ENCODE measurements around the gene FHAD1.

FHAD1 gene

GRCh38 chr1:15371610-15372545, 124.9 kb downstream of the FHAD1 start:
- TF ChIP-seq TEAD4 (IDR thresholded peaks at IDR 0.05) = no peak
- no peak for TF ChIP-seq NFIC (IDR thresholded peaks at IDR 0.05)
- TF ChIP-seq CREB1 (IDR thresholded peaks at IDR 0.05; ENCODE audit: low read depth) = no peak
- no peak for TF ChIP-seq CEBPB (IDR thresholded peaks at IDR 0.05)
- TF ChIP-seq, protein P1, sequence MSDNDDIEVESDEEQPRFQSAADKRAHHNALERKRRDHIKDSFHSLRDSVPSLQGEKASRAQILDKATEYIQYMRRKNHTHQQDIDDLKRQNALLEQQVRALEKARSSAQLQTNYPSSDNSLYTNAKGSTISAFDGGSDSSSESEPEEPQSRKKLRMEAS (IDR thresholded peaks at IDR 0.05) = no peak
- TF ChIP-seq FOXM1 (IDR thresholded peaks at IDR 0.05; ENCODE audit: borderline replicate concordance, low read depth) = no peak
- TF ChIP-seq EGR1 (IDR thresholded peaks at IDR 0.05) = no peak
- TF ChIP-seq TCF12 (IDR thresholded peaks at IDR 0.05; ENCODE audit: low read depth) = no peak
- TF ChIP-seq YY1 (IDR thresholded peaks at IDR 0.05; ENCODE audit: low read depth) = no peak
- TF ChIP-seq ZBTB7A (IDR thresholded peaks at IDR 0.05; ENCODE audit: low read depth) = no peak
- TF ChIP-seq EP300 (IDR thresholded peaks at IDR 0.05; ENCODE audit: borderline replicate concordance) = no peak
- TF ChIP-seq TAF1 (IDR thresholded peaks at IDR 0.05; ENCODE audit: low read depth) = no peak
- no peak for TF ChIP-seq USF1 (IDR thresholded peaks at IDR 0.05)

DNA sequence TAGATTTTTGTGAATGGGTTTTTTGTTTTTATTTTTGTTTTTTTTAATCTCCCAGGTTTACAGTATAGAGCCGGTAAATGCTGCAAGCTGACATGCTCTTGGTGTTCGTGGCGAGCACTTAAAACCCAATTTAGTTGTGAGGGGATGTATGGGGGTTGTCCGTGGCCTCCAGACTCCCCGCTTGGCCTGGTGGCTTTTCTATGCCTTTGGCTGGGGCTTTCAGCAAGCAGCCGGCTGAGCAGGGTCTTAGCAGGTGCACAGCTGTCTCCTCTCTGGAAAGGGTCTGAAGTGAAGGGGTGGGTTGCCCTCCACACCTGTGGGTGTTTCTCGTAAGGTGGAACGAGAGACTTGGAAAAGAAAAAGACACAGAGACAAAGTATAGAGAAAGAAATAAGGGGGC, 131.7 kb downstream of the FHAD1 start:
- TF ChIP-seq, protein P1 (IDR thresholded peaks at IDR 0.05) = no peak
- TF ChIP-seq YY1 (IDR thresholded peaks at IDR 0.05; ENCODE audit: low read depth) (no peak), ZBTB7A (IDR thresholded peaks at IDR 0.05; ENCODE audit: low read depth) (no peak), TEAD4 (IDR thresholded peaks at IDR 0.05) (no peak)

DNA sequence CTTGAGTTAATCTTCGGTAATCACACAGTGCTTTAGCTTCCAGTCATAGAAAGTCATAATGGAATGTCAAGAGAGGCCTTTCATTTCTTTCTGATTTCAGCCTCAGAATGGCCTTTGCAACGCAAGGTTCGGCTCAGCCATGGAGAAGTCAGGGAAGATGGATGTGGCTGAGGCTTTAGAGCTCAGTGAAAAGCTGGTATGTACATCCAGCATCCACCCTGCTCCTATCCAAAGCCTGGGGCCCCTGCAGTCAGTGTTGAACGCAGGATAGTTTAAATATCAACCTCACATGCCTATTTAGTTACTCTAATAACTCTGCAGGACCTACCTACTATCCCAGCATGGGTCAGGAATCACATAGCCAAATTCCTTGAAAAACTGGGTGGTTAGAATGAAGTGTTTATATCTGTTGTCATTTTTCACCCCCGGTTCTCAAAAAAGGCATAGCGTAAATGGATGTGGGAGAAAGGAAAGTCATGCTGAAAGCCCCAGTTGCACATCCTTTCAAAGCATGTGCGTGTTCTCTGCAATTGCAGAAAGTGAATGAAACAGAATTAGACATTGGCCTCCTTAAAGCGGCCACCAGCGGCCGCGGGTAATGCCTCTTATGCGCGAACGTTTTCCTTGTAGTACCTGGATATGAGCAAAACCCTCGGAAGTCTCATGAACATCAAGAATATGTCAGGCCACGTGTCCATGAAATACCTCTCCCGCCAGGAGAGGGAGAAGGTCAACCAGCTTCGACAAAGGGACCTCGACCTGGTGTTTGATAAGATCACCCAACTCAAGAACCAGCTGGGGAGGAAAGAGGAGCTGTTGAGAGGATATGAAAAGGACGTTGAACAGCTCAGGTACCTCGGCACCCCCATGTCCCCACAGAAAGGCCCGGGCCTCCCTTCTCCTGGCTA, 133.8 kb downstream of the FHAD1 start:
- TF ChIP-seq CREB1 (IDR thresholded peaks at IDR 0.05; ENCODE audit: low read depth) = no peak
- no peak for TF ChIP-seq YY1 (IDR thresholded peaks at IDR 0.05; ENCODE audit: low read depth)
- TF ChIP-seq, protein P1 (IDR thresholded peaks at IDR 0.05) = no peak
- TF ChIP-seq, protein P2, sequence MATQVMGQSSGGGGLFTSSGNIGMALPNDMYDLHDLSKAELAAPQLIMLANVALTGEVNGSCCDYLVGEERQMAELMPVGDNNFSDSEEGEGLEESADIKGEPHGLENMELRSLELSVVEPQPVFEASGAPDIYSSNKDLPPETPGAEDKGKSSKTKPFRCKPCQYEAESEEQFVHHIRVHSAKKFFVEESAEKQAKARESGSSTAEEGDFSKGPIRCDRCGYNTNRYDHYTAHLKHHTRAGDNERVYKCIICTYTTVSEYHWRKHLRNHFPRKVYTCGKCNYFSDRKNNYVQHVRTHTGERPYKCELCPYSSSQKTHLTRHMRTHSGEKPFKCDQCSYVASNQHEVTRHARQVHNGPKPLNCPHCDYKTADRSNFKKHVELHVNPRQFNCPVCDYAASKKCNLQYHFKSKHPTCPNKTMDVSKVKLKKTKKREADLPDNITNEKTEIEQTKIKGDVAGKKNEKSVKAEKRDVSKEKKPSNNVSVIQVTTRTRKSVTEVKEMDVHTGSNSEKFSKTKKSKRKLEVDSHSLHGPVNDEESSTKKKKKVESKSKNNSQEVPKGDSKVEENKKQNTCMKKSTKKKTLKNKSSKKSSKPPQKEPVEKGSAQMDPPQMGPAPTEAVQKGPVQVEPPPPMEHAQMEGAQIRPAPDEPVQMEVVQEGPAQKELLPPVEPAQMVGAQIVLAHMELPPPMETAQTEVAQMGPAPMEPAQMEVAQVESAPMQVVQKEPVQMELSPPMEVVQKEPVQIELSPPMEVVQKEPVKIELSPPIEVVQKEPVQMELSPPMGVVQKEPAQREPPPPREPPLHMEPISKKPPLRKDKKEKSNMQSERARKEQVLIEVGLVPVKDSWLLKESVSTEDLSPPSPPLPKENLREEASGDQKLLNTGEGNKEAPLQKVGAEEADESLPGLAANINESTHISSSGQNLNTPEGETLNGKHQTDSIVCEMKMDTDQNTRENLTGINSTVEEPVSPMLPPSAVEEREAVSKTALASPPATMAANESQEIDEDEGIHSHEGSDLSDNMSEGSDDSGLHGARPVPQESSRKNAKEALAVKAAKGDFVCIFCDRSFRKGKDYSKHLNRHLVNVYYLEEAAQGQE (IDR thresholded peaks at IDR 0.05; ENCODE audit: low read depth) = no peak

DNA sequence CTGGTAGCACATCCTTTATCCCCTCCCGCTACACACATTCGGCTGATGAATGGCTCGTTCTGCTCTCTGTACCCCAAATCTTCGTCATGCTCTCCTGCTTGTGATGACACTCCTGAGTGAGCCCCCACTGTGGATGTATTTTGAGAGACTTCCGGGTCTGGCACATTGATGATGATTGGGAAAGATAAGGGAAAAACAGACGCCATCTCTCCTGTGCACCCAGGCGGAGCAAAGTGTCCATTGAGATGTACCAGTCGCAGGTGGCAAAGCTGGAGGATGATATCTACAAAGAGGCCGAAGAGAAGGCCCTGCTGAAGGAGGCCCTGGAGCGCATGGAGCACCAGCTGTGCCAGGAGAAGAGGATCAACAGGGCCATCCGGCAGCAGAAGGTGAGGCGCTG, 134.8 kb downstream of the FHAD1 start:
- TF ChIP-seq CEBPB (IDR thresholded peaks at IDR 0.05) (no peak), NFIC (IDR thresholded peaks at IDR 0.05) (no peak), ZBTB7A (IDR thresholded peaks at IDR 0.05; ENCODE audit: low read depth) (no peak), YY1 (IDR thresholded peaks at IDR 0.05; ENCODE audit: low read depth) (no peak), TCF12 (IDR thresholded peaks at IDR 0.05; ENCODE audit: low read depth) (no peak), FOXM1 (IDR thresholded peaks at IDR 0.05; ENCODE audit: borderline replicate concordance, low read depth) (no peak), USF1 (IDR thresholded peaks at IDR 0.05) (no peak), CREB1 (IDR thresholded peaks at IDR 0.05; ENCODE audit: low read depth) (no peak)
- TF ChIP-seq, protein P2 (IDR thresholded peaks at IDR 0.05; ENCODE audit: low read depth) = no peak
- TF ChIP-seq, protein P1 (IDR thresholded peaks at IDR 0.05) = no peak
